Small intestine (tissue), 7 donors: ENCODE measurements around the gene KRT13. TPM values are rescaled to one million over a fixed set of nuclear protein-coding genes. Genes with fewer than 3 reads are reported as not detected.
A peak's percentile ranks its signal among the peaks of the same experiment; 100 is the strongest.

Source experiments
- DNase-seq, 2 donors: peaks; one replicate each; pipeline versions ENCODE4 v3.0.0 to v3.0.0-alpha.2; 2013
- FAIRE-seq: peaks from 2 replicates; lab custom pipeline; 2012; peaks lifted over from hg19 to GRCh38; lab: Jason Lieb, UNC
- H3K27ac ChIP-seq, 3 donors: one replicate each; pipeline ENCODE4 v1.5.1; 2013; ENCODE audit warnings: low read length in 2 of 3, mild to moderate bottlenecking in 2 of 3, control low read depth in 1 of 3, inconsistent platforms in 1 of 3, low read depth in 1 of 3, moderate library complexity in 1 of 3
- H3K27me3 ChIP-seq, 3 donors: one replicate each; pipeline ENCODE4 v1.6.1; 2013; ENCODE audit warnings: low read length in 3 of 3, inconsistent platforms in 1 of 3; ENCODE audit not compliant: control insufficient read depth in 3 of 3, insufficient read depth in 3 of 3
- H3K36me3 ChIP-seq, 3 donors: one replicate each; pipeline ENCODE4 v1.6.1; 2013; ENCODE audit warnings: low read length in 3 of 3, inconsistent platforms in 1 of 3, low read depth in 1 of 3, mild to moderate bottlenecking in 1 of 3, moderate library complexity in 1 of 3; ENCODE audit not compliant: control insufficient read depth in 3 of 3, insufficient read depth in 2 of 3
- H3K4me1 ChIP-seq, 3 donors: one replicate each; pipeline ENCODE4 v1.6.1; 2013; ENCODE audit warnings: low read length in 2 of 3, inconsistent platforms in 1 of 3, low read depth in 1 of 3, mild to moderate bottlenecking in 1 of 3, moderate library complexity in 1 of 3; ENCODE audit not compliant: control insufficient read depth in 3 of 3, insufficient read depth in 2 of 3
- H3K4me3 ChIP-seq, 3 donors: one replicate each; pipeline ENCODE4 v1.5.1; 2013; ENCODE audit warnings: low read length in 3 of 3, control low read depth in 1 of 3, inconsistent platforms in 1 of 3, low read depth in 1 of 3, mild to moderate bottlenecking in 1 of 3, moderate library complexity in 1 of 3
- H3K9me3 ChIP-seq, 2 donors: one replicate each; pipeline ENCODE4 v1.6.1; 2013; ENCODE audit warnings: low read depth in 1 of 2, low read length in 1 of 2; ENCODE audit not compliant: control insufficient read depth in 2 of 2, insufficient read depth in 1 of 2
- WGBS, 3 donors: extraction: QIAGEN DNeasy Blood & Tissue Kit; methylation state at CpG; one replicate each; pipeline ENCODE4 v1.1.7; 2013; 5-methylcytosine and 5-hydroxymethylcytosine counted together
- polyA plus RNA-seq, 4 donors: library from polyadenylated mRNA; stranded (reverse) in 3 of 4; unstranded in 1 of 4; fragments of 200-250 nt in 3 of 4; fragments of 120-200 nt in 1 of 4; gene quantifications; one replicate each; pipeline versions ENCODE4 v1.2.1 to v1.2.3, GENCODE V29; 2013
- donor health status: healthy with polysubstance abuse.
- donor health status: control.
- donor health status: control.
- donor health status: Bipolar disorder and iron deficiency.
- donor health status: healthy.

The KRT13 gene
- polyA plus RNA-seq, 4 donors: 0.37 to 37.6 (median 18.2) TPM

- DNase-seq (peak; percentile 50 to 88), FAIRE-seq (no peak)
- Histone ChIP-seq H3K27ac (peak overlapping the region; percentile 71 to 100 (median 82)), H3K9me3 (no peaks in the 10 kb centered on the region), H3K27me3 (peaks cover 0 to 33% (median 18%) of the 10 kb centered on the region in 3 donors), H3K4me3 (peak overlapping the region in 1 of 3 donors; percentile 93), H3K4me1 (peaks cover 0 to 39% (median 0%) of the 10 kb centered on the region in 3 donors), H3K36me3 (peaks cover 5 to 14% (median 6%) of the 10 kb centered on the region in 3 donors)
- WGBS, 3 donors: 13 to 41% (median 34%) methylated on average over 10 of the region's 10 CpGs
These were observed 23.5 kb upstream of the KRT13 start for GRCh38 chr17:41528959-41529353.

- H3K27ac ChIP-seq: peak overlapping the region; percentile 78 to 100 (median 89)
- peak overlapping the region; percentile 48 to 93 (median 55) for H3K4me3 ChIP-seq
- H3K9me3 ChIP-seq: no peaks in the 10 kb centered on the region
- peak; percentile 70 for DNase-seq
- peaks cover 5 to 23% (median 6%) of the 10 kb centered on the region in 3 donors for H3K36me3 ChIP-seq
- FAIRE-seq: no peak
- WGBS, 3 donors: 2 to 8% (median 6%) methylated on average over 57 to 62 of the region's 62 CpGs
- peaks cover 0 to 54% (median 2%) of the 10 kb centered on the region in 3 donors for H3K4me1 ChIP-seq
- peaks cover 0 to 33% (median 18%) of the 10 kb centered on the region in 3 donors for H3K27me3 ChIP-seq
These were observed 21.9 kb upstream of the KRT13 start for GRCh38 chr17:41527063-41528023.

GRCh38 chr17:41524261-41524660 lies 18.8 kb upstream of the KRT13 start:
- Histone ChIP-seq H3K27me3 (peaks cover 0 to 27% (median 11%) of the 10 kb centered on the region in 3 donors), H3K9me3 (no peaks in the 10 kb centered on the region), H3K36me3 (peaks cover 5 to 23% (median 6%) of the 10 kb centered on the region in 3 donors), H3K4me1 (peaks cover 0 to 64% (median 3%) of the 10 kb centered on the region in 3 donors), H3K4me3 (peak overlapping the region in 1 of 3 donors; percentile 22), H3K27ac (peak overlapping the region in 2 of 3 donors; percentile 42 to 60)
- 67 to 91% (median 83%) methylated on average over 10 to 11 of the region's 11 CpGs for WGBS, 3 donors
- FAIRE-seq: no peak
- peak in 1 of 2 donors; percentile 25 for DNase-seq

- H3K27ac ChIP-seq: peak overlapping the region in 2 of 3 donors; percentile 42 to 60
- H3K27me3 ChIP-seq: peaks cover 0 to 23% (median 7%) of the 10 kb centered on the region in 3 donors
- peaks cover 5 to 23% (median 6%) of the 10 kb centered on the region in 3 donors for H3K36me3 ChIP-seq
- H3K9me3 ChIP-seq: no peaks in the 10 kb centered on the region
- WGBS, 3 donors: 17 to 58% (median 41%) methylated on average over 19 of the region's 19 CpGs
- H3K4me1 ChIP-seq: peaks cover 0 to 64% (median 3%) of the 10 kb centered on the region in 3 donors
- FAIRE-seq (no peak), DNase-seq (peak; percentile 26 to 53)
- H3K4me3 ChIP-seq: peak overlapping the region in 1 of 3 donors; percentile 22
These were observed 18.4 kb upstream of the KRT13 start for GRCh38 chr17:41523787-41524186.

GRCh38 chr17:41523225-41523593 lies 17.8 kb upstream of the KRT13 start:
- DNase-seq: no peak
- Histone ChIP-seq H3K9me3 (no peaks in the 10 kb centered on the region), H3K4me3 (no peak overlapping the region), H3K27ac (peak overlapping the region; percentile 84 to 97 (median 93)), H3K4me1 (peaks cover 0 to 63% (median 3%) of the 10 kb centered on the region in 3 donors), H3K27me3 (peaks cover 0 to 17% (median 7%) of the 10 kb centered on the region in 3 donors), H3K36me3 (peaks cover 5 to 23% (median 6%) of the 10 kb centered on the region in 3 donors)
- no peak for FAIRE-seq
- WGBS, 3 donors: 31 to 50% (median 36%) methylated on average over 4 of the region's 4 CpGs

GRCh38 chr17:41522301-41523224 lies 17.2 kb upstream of the KRT13 start:
- 41 to 72% (median 49%) methylated on average over 12 of the region's 12 CpGs for WGBS, 3 donors
- peak overlapping the region; percentile 84 to 97 (median 93) for H3K27ac ChIP-seq
- H3K4me1 ChIP-seq: peaks cover 0 to 58% (median 3%) of the 10 kb centered on the region in 3 donors
- H3K27me3 ChIP-seq: peaks cover 0 to 10% (median 7%) of the 10 kb centered on the region in 3 donors
- DNase-seq: peak in 1 of 2 donors; percentile 78
- FAIRE-seq: no peak
- H3K9me3 ChIP-seq: no peaks in the 10 kb centered on the region
- H3K36me3 ChIP-seq: peaks cover 5 to 23% (median 6%) of the 10 kb centered on the region in 3 donors
- H3K4me3 ChIP-seq: no peak overlapping the region

GRCh38 chr17:41521574-41522261 lies 16.3 kb upstream of the KRT13 start:
- Histone ChIP-seq H3K4me1 (peaks cover 0 to 52% (median 3%) of the 10 kb centered on the region in 3 donors), H3K9me3 (no peaks in the 10 kb centered on the region), H3K36me3 (peaks cover 5 to 23% (median 6%) of the 10 kb centered on the region in 3 donors), H3K4me3 (no peak overlapping the region), H3K27ac (peak overlapping the region; percentile 84 to 97 (median 93)), H3K27me3 (peaks cover 0 to 2% (median 1%) of the 10 kb centered on the region in 3 donors)
- DNase-seq: peak; percentile 91 to 94
- WGBS, 3 donors: 11 to 63% (median 37%) methylated on average over 6 of the region's 6 CpGs
- FAIRE-seq: no peak
